ENCODE results near the gene FCSK.

GRCh38 chr16:70480127-70481105 lies 26.0 kb downstream of the FCSK start:
- TF ChIP-seq CTCF (IDR thresholded peaks at IDR 0.05) (no peak), EP300 (IDR thresholded peaks at IDR 0.05) (no peak), POLR2AphosphoS5 (IDR thresholded peaks at IDR 0.05) (no peak)
